GM18498 (cell line): ENCODE results near the gene HSPA1B.
"Not testable (repeated sequence)": the region's sequence is repeated elsewhere in the genome, so short reads cannot be mapped to it uniquely, and the experiment has no call there.

Experiments used
- ATAC-seq: cut with Tn5 transposase; IDR thresholded peaks from one replicate; pipeline ENCODE4 v1.9.1; 2021; ENCODE audit warnings: mild to moderate bottlenecking, moderate library complexity; ENCODE audit not compliant: unreplicated experiment

HSPA1B gene

GRCh38 chr6:31827286-31828079 lies at the start of gene HSPA1B:
Gene HSPA1B, plus strand, starts transcription at chr6:31827738. Its CDS starts 213 bp downstream, at chr6:31827951.
- peak; percentile 68 for ATAC-seq

- ATAC-seq: no peak
Measured at GRCh38 chr6:31778193-31778592, 49.3 kb upstream of the HSPA1B start.

GRCh38 chr6:31778999-31779885 lies 48.3 kb upstream of the HSPA1B start:
- ATAC-seq: no peak

- no peak for ATAC-seq
Measured at GRCh38 chr6:31779908-31780307, 47.6 kb upstream of the HSPA1B start.

GRCh38 chr6:31780507-31781243 lies 46.9 kb upstream of the HSPA1B start:
- ATAC-seq: no peak

- ATAC-seq: no peak
Measured at GRCh38 chr6:31781244-31782125, 46.1 kb upstream of the HSPA1B start.

- ATAC-seq: no peak
Measured at GRCh38 chr6:31782126-31782855, 45.2 kb upstream of the HSPA1B start.

- ATAC-seq: no peak
Measured at GRCh38 chr6:31784098-31784925, 43.2 kb upstream of the HSPA1B start.

- no peak for ATAC-seq
Measured at GRCh38 chr6:31785475-31785874, 42.1 kb upstream of the HSPA1B start.

GRCh38 chr6:31791324-31792089 lies 36.0 kb upstream of the HSPA1B start:
- ATAC-seq: no peak

GRCh38 chr6:31792090-31792374 lies 35.5 kb upstream of the HSPA1B start:
- ATAC-seq: no peak

- ATAC-seq: no peak
Measured at GRCh38 chr6:31792761-31793171, 34.8 kb upstream of the HSPA1B start.

- not testable (repeated sequence) for ATAC-seq
Measured at GRCh38 chr6:31793927-31794245, 33.7 kb upstream of the HSPA1B start.

GRCh38 chr6:31794294-31794865 lies 33.2 kb upstream of the HSPA1B start:
- no peak for ATAC-seq

- peak; percentile 4 for ATAC-seq
Measured at GRCh38 chr6:31794866-31795615, 32.5 kb upstream of the HSPA1B start.

GRCh38 chr6:31795616-31796298 lies 31.8 kb upstream of the HSPA1B start, which contains the start of gene VARS1:
Gene VARS1, minus strand, starts transcription at chr6:31795752. Its CDS starts 535 bp downstream, at chr6:31795217.
- ATAC-seq: peak; percentile 87

- ATAC-seq: no peak
Measured at GRCh38 chr6:31796993-31797385, 30.5 kb upstream of the HSPA1B start.
